Measurements from ENCODE around the gene SETMAR. TPM values are rescaled to one million over a fixed set of nuclear protein-coding genes. Genes with fewer than 3 reads are reported as not detected.
A peak's percentile ranks its signal among the peaks of the same experiment; 100 is the strongest.
"Not testable (repeated sequence)": the region's sequence is repeated elsewhere in the genome, so short reads cannot be mapped to it uniquely, and the experiment has no call there.

Gene SETMAR
- total RNA-seq: 8.7 and 9.2 TPM in 2 replicates

DNA sequence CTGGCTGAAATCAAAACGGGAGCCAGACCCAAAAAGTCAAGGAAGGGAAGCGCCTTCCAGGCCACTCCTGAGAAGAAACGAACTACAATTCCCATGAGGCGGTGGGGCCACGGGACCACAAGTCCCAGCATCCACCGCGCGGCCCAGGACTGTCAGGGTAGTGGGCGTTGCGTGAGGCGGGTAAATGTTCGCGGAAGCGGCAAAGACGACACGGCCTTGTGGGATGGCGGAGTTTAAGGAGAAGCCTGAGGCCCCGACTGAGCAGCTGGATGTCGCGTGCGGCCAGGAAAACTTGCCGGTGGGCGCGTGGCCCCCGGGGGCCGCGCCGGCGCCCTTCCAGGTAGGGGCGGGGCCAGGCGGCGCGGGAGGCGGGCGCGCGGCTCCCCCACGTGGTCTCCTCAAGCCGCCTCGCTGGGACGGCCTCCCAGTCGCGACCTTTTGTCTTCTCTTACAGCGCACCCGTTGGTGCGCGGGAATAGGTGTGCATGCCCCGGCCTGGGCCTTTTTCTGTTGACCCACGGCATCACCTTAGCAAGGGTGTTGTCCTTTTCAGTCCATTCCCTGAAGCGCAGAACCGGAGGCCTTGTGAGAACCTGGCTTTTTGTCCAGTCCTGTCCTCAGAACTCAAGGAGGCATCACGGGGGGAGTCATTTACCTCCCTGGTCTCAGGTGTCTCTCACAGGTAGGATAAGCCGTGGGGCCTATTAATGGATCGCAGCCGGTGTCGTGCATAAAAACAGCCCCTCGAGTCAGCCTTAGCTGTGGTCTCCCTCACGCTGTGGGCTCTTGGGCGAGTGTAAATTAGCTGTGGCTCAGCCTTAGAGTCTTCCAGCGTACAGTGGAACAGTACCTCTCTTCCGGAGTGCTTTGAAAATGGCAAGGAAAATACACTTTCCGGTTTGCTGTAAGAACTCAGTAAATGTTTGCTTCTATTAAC lies at the start of gene SETMAR:
SETMAR (plus strand) TSS at position 183 of the 937 bp plus-strand sequence; CDS start at position 185, 2 bp downstream.
- DNase-seq (ENCODE audit: low read depth in 2 of 2): peak; percentile 83 to 86

DNA sequence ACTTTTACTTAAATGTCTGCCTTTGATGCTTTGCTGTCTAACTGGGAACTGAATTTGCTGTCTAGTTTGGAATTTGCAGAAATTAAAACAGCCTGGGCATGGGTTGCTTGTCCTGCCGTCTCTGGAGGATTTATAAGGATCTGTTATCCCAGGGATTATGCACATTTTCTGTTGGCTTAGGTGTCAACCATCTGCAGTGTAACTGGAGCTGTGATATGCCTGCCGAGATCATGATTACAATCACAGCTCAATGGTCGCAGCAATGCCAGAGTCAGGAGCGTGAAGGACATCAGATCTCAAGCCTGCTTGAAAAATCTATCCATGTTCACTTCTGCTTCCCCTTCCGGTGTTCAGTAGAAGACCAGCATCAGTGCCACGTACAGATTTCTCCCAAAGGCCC lies 41.8 kb upstream of the SETMAR start:
- no peak for DNase-seq (ENCODE audit: low read depth in 2 of 2)

DNA sequence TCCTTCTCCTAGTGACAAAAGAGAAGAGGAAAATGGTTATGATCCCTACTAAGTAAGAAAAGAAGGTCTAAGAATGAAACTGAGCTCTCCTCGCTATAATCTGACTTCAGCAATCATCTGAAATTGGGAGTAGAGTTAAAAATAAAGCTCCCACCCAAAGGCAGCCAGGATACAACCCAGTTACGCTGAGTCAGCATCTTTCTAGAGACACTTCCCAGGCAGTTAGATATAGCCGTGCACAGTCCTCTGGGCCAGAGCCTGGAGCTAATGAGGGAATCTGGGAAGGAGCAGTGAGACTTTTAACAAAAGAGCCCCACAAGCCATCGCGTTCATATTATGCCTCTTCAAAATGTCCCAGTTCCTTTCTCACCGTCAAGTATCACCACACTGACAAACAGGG lies 39.1 kb upstream of the SETMAR start:
- DNase-seq (ENCODE audit: low read depth in 2 of 2): no peak

DNA sequence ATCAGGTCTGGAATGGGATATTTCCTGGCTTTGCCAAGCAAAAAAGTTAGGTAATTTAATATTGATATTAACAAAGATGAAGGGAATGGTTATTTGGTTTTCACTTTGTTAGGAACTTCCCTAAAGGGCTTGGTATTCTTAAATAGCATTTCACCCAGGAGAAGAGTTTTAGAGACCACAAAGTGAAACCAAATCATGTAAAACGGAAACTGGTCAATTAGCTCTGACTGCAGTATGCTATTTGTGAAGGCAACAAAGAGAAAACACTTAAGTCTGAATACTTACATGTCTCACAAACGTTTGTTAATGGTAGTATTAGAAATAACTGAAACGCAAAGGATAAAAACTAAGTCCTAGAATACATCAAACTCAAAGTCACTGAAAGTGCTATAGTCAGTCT lies 32.4 kb upstream of the SETMAR start:
- peak in 1 of 2 donors; percentile 4 for DNase-seq (ENCODE audit: low read depth in 2 of 2)

DNA sequence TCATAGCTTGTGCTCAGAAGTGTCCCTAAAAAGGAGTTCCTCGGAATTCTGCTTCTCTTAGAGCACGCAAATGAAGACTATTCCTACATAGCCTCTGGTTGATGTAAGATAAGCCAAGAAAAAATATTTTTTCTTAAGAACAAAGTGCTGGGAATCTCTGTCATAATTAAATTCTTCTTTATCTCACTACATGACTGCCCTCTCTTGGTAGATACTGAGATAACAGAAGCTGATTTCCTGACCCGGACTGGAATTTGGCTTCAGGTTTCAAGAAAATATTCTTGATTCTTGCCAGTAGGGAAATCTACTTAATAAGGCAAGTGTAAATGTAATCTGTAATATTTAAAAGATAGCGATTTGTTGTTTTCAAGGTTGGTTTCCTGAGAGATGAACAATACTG lies 31.3 kb upstream of the SETMAR start:
- peak; percentile 11 to 49 for DNase-seq (ENCODE audit: low read depth in 2 of 2)

DNA sequence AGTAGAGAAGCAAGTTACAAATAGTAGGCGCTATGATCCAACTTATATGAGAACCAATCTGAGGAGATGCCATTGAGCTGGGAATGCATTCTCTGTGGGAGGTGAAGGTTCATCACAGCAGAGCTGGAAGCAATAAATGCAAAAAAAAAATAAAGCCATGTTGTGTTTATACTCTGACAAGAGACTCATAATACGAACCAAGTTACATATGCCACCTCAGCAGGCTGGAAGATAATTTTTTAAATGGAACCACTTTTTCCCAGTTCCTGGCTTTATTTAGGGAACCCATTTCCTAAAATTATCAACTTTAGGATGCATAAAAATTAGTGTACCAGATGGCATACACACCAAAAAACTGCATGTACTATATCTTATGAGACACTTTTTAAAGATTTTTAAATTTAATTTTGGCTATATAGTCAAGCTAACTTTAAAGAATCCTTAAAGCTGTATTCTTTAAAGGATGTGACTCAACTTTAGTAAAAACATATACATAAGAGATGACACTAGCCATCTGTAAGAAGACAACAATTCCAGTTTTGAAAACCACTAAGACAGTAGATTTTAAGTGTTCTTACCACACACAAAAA lies 23.6 kb upstream of the SETMAR start:
- DNase-seq (ENCODE audit: low read depth in 2 of 2): no peak

DNA sequence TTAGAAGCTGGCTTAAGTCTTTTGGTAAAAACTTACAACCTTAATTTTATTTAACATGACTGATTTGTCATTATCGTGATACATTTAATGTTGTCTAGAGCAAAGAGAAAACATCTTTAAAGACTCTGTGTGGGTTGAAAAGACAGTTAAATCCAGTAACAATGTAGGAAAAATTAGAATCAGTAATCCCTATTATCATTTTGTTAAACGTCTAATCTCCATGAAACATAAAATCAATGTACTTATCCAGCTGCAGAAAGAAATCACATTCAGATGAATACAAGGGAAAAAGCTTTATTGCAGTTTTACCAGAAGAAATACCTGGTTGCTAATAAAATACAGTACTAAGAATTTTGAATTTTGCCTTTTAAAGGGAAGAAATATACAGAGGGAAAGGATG lies 21.2 kb upstream of the SETMAR start:
- no peak for DNase-seq (ENCODE audit: low read depth in 2 of 2)

DNA sequence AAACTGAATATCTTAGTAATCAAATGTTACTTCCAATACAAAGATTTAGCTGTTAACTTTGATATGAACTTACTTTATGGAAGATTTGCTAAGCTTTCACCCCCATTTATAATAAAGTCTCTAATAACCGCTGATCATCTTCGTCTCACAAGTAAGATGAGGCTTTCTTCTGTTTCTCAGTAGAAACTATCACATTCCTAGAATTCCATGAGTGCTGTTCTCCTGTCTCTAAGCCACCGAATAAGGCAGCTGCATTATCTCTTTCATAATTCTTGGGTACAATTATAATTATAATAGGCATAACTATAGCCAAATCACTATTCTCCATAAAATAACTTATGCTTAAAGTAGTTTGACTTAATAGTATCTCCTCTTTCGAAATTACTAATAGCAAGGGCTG lies 18.3 kb upstream of the SETMAR start:
- no peak for DNase-seq (ENCODE audit: low read depth in 2 of 2)

DNA sequence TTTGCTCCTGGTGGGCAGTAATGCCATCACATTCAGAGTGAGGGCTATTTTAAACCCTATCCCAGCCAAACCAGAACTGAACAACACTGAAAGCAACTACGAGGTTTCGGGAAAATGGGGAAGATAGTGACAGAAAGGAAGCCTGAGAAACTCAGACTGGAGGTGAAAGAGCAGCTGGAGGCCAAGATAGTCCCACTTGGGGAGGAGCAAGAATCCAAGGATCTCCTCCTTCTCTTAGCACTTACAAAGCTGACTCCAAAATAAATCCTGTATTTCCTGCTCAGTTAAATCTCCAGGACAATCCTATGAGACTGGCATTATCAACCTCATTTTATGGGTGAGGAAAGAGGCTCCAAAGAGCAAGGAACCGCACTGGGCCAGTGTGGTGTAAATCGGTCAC lies 14.1 kb upstream of the SETMAR start:
- DNase-seq (ENCODE audit: low read depth in 2 of 2): no peak

DNA sequence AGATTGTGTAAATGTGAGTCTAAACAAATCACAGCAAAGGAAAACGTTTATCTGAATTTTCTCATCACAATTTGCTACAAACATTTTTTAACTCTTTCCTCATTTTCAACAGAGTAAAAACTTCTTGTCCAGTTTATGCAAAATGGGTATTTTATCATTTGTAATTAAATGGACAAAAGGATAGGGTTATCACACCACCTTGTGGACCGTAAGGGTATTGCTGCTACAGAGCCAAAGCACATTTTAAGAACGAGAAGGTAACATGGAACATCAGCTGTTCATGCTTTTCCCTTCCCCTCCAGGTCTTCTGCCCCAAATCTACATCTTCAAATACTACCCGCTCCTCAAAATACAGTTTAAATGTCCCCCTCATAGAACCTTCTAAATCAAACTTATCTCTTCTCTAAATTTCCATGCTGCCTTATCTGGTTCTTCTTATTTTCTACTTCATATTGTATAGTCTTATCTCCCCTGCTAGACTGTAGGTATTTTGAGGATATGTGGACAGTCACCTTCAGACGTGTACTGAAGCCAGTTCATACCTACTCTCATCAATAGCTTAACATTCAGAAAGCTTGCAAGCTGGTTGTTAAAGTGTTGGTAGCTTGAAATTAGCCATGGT lies 12.8 kb upstream of the SETMAR start:
- DNase-seq (ENCODE audit: low read depth in 2 of 2): peak; percentile 58 to 67

DNA sequence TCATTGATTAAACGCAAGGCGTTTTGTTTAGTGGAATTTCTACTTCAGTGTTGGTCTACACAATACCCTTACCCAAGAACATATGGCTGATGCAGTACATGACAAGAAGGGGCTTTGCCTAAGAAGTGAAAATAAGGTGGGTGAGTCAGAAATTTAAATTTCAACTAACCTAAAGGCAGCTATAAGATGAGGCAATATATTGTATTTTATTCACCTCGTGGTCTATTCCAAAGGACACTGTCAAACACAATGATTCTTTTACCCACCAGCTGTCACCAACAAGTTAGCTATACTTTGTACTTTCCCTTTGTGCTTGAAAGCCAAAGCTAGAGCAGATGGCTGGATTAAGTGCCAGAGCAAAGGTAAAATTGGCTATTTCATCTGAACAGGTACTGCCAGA lies 10.9 kb upstream of the SETMAR start:
- no peak for DNase-seq (ENCODE audit: low read depth in 2 of 2)

DNA sequence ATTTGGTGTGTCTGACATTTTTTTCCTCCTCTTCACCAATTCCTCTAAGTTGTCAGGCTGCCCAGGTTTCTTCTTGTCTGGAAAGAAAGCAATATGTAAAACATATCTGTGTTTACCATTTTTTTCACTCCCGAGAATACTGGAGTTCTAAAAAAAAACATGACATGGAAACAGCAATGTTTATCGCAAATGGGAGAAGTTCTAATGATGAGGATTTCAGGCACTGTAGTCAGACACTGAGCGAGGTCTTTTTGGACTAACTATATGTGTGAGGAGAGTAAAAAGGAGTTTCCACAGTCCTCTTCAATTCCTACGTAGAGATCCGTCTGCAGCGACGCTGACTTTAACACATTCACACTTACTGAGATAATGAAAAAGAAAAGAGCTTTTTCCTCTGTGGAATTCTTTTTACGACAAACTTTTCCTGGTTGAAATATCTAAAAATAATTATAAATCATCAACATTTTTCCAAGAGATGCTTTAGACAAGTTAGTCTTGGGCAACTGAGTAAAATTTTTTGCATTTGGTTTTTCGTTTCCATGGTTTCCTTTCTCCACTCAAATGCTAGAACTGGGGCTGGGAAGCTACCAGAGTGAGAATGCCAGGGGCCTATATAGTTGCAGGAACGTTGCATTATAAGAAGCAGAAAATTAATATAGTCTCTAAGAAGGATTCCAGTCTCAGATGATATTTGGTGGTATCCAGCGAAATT lies 8.4 kb upstream of the SETMAR start:
- no peak for DNase-seq (ENCODE audit: low read depth in 2 of 2)

DNA sequence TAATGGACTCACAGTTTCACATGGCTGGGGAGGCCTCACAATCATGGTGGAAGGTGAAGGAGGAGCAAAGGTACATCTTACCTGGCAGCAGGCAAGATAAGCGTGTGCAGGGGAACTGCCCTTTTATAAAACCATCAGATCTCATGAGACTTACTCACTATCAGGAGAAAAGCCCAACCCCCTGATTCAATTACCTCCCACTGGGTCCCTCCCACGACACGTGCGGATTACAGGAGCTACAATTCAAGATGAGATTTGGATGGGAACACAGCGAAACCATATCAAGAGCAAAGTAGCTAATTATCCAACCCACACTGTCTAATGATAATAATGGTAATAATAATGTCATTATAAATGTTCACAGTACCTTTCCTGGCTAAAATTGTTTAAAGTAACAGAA lies 6.7 kb upstream of the SETMAR start:
- DNase-seq (ENCODE audit: low read depth in 2 of 2): not testable (repeated sequence)

DNA sequence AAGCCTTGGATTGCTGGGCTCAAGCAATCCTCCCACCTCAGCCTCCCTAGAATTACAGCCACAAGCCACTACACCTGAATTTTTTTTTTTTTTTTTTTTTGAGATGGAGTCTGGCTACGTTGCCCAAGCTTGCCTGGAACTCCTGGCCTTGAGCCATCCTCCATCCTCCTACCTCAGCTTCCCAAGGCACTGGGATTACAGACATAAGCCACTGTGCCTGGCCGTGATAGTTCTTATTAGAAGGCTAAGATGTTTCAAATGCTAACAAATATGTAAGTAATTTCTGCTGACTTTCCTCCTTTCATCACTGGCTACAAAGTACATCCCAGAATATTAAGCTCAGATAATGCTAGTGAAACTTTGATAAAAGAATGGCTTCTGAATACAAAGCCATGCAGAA lies 5.7 kb upstream of the SETMAR start:
- DNase-seq (ENCODE audit: low read depth in 2 of 2): no peak

DNA sequence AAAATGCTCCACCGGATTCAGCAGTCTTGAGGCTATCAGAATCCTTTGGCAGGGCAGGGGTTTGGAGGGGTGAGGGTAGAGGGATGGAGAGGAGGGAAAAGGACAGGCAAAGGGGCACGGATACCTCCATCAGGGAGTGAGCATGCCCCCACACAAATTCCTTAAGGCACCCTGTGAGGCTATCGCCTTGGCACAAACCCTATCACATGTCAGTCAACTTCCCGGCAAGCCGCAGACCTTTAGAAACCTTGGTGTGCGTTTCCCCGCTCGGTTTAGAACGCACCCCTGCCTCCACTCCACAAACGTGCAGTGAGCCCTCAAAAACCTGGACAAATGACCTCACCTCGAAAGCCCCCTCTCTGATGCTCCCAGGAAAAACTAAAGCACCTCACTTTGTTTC lies 422 bp upstream of the SETMAR start:
- no peak for DNase-seq (ENCODE audit: low read depth in 2 of 2)

DNA sequence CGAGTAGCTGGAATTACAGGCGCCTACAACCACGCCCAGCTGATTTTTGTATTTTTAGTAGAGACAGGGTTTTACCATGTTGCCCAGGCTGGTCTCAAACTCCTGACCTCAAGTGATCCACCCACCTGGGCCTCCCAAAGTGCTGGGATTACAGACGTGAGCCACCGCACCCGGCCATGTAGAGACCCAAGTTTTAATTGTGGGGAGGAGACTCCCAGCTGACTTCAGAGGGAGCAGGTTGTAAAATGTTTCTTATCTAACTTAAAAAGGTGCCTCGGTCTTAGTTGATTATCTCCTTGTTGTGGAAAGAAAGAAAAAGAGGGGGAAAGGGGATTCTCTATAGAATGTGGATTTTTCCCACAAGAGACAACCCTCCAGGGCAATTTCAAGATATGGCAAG lies 2.0 kb downstream of the SETMAR start:
- DNase-seq (ENCODE audit: low read depth in 2 of 2): not testable (repeated sequence)

DNA sequence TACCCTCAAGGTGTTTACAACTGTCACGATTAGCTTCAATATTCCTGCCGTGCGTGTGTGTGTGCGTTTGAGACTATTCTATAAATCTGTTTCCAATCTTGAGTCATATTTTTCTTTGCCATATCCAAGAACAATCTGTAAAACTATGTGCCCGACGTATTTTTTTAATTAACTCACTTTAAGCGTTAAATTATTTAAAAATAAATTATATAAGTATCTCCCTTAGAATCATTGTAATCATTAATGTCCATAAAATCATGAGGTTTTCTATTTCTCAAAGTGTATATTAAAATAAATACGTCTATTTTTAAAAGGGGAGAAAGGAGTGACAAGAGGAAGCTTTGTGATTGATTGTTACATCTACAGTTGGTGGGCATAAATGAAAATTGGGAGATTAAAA lies 2.9 kb downstream of the SETMAR start:
- no peak for DNase-seq (ENCODE audit: low read depth in 2 of 2)

DNA sequence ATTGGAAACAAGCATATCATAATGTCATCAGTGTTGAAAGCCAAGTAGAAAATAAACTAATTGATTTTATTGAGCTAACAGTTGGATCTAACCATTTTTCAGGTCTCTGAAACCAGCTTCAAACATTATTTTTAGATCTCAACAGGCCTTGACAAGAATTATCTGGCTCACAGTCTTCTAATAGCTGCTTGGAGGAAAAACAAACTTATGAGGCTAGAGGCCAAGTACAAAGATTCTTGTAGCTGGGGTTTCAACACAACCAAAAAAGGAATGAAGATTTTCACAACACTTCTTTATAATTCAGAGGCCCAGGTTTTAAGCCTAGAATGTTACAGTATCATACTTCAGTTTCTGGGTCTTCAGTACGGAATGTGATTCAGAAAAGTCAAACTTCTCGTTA lies 3.7 kb downstream of the SETMAR start:
- no peak for DNase-seq (ENCODE audit: low read depth in 2 of 2)

DNA sequence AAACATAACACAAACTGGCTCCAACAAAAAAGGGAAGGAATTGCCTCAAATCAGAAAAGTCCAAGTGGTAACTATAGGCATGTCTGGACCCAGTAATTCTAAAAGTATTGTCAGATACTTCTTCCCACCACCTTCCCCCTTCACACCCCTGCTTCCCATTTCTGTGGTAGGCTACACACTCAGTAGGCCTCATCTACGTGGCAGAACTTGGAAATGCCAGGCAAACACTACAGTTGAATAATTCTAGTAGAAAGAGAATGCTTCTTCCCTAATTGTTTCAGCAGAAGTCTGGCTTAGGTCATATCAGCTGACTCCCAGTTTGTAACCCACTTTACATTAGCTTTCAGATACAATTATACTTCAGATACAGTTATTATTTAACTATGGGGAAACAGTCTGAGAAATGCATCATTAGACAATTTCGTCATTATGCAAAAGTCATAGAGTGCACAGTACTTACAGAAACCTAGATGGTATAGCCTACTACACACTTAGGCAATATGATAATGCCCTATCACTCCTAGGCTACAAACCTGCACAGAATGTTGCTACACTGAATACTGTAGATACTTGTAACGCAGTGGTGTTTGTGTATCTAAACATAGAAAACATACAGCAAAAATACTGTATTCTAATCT lies 6.4 kb downstream of the SETMAR start:
- no peak for DNase-seq (ENCODE audit: low read depth in 2 of 2)

DNA sequence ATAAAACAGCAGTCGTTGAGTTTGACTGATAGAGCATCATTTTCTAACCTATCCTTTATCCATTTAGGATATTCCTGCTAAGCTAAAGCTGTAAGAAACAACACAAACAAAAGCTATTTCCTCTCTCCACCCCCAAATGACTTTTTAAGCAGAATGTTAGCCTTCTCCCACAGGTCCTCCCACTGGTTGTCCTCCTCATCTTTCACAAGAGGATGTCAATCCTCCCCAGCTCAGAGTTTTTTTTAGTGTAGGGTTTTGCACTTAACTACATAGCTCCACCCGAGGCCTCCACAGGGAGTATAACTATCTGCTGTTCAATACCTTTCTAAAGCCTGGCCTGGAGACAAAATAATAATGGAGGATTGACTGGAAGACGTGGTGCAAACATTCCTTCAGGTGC lies 7.8 kb downstream of the SETMAR start:
- DNase-seq (ENCODE audit: low read depth in 2 of 2): no peak

DNA sequence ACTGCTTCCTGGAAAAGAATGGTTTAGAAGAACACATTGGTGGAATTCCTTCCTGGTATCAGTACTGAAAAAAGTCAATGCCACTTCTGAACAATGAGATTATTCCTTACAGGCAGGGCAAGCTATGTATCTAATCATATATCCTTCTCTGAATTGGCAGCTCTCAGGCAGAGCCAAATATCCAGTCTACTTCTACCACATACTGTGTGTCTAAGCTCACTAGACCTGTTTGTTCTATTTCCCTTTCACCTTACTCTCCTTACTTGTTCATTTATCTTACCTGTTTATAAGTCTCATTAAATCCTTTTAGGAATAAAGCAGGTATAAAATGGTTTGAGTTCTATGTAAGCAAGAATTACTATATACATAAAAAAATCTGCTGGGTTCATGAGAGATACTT lies 8.3 kb downstream of the SETMAR start:
- no peak for DNase-seq (ENCODE audit: low read depth in 2 of 2)

All from lung microvascular endothelial cell (primary cell).